EL (cell line): ENCODE results near the gene FYCO1.

Experiments
- DNase-seq: peaks from one replicate; pipeline ENCODE4 v3.0.0-alpha.2; 2016

Gene FYCO1

GRCh38 chr3:45959201-45959600 is 36.4 kb downstream of the FYCO1 start:
- DNase-seq: no peak

- DNase-seq: peak; percentile 73
Measured at GRCh38 chr3:45958321-45958791, 37.3 kb downstream of the FYCO1 start.

GRCh38 chr3:45957586-45957985 is 38.0 kb downstream of the FYCO1 start:
- DNase-seq: no peak

- DNase-seq: no peak
Measured at GRCh38 chr3:45955706-45956105, 39.9 kb downstream of the FYCO1 start.

GRCh38 chr3:45955017-45955647 is 40.5 kb downstream of the FYCO1 start:
- DNase-seq: no peak

GRCh38 chr3:45954306-45954705 is 41.3 kb downstream of the FYCO1 start:
- DNase-seq: no peak

GRCh38 chr3:45953536-45953935 is 42.1 kb downstream of the FYCO1 start:
- no peak for DNase-seq

- no peak for DNase-seq
Measured at GRCh38 chr3:45952456-45952855, 43.2 kb downstream of the FYCO1 start.

GRCh38 chr3:45951946-45952345 is 43.7 kb downstream of the FYCO1 start:
- no peak for DNase-seq

- DNase-seq: no peak
Measured at GRCh38 chr3:45950686-45951600, 44.7 kb downstream of the FYCO1 start.

- DNase-seq: no peak
Measured at GRCh38 chr3:45950131-45950530, 45.5 kb downstream of the FYCO1 start.

GRCh38 chr3:45949432-45949831 is 46.2 kb downstream of the FYCO1 start:
- DNase-seq: no peak

- DNase-seq: no peak
Measured at GRCh38 chr3:45948881-45949280, 46.7 kb downstream of the FYCO1 start.

- peak; percentile 89 for DNase-seq
Measured at GRCh38 chr3:45948311-45948781, 47.3 kb downstream of the FYCO1 start.

- peak; percentile 21 for DNase-seq
Measured at GRCh38 chr3:45947361-45947760, 48.3 kb downstream of the FYCO1 start.

- no peak for DNase-seq
Measured at GRCh38 chr3:45946875-45947274, 48.7 kb downstream of the FYCO1 start.

- peak; percentile 62 for DNase-seq
Measured at GRCh38 chr3:45946307-45946706, 49.3 kb downstream of the FYCO1 start.

GRCh38 chr3:45944830-45945620 is 50.6 kb downstream of the FYCO1 start:
- no peak for DNase-seq

- DNase-seq: no peak
Measured at GRCh38 chr3:45943207-45943846, 52.3 kb downstream of the FYCO1 start, which contains the start of gene CXCR6. TSS of gene CXCR6 (plus strand) at chr3:45943464. CDS start at chr3:45946482, 3,018 bp downstream.

GRCh38 chr3:45942051-45942825 is 53.4 kb downstream of the FYCO1 start:
- no peak for DNase-seq

- no peak for DNase-seq
Measured at GRCh38 chr3:45940781-45941365, 54.8 kb downstream of the FYCO1 start.
